ES-I3 (cell line): ENCODE results near the gene SLC15A3.
"Not testable (repeated sequence)": the region's sequence is repeated elsewhere in the genome, so short reads cannot be mapped to it uniquely, and the experiment has no call there.

Experiments
- H3K36me3 ChIP-seq: 2 replicates; pipeline ENCODE4 v1.6.1; 2013; ENCODE audit warnings: mild to moderate bottlenecking, low read length, control low read depth, moderate library complexity; ENCODE audit not compliant: insufficient read depth
- H3K4me1 ChIP-seq: 2 replicates; pipeline ENCODE4 v1.6.1; 2013; ENCODE audit warnings: mild to moderate bottlenecking, control low read depth, low read length; ENCODE audit not compliant: insufficient read depth
- H3K9ac ChIP-seq: 2 replicates; pipeline ENCODE4 v1.6.1; 2013; ENCODE audit warnings: low read depth, mild to moderate bottlenecking, low read length, moderate library complexity
- H3K9me3 ChIP-seq: 2 replicates; pipeline ENCODE4 v1.6.1; 2013; ENCODE audit warnings: mild to moderate bottlenecking, low read length, moderate library complexity; ENCODE audit not compliant: control insufficient read depth, insufficient read depth

SLC15A3 gene

DNA sequence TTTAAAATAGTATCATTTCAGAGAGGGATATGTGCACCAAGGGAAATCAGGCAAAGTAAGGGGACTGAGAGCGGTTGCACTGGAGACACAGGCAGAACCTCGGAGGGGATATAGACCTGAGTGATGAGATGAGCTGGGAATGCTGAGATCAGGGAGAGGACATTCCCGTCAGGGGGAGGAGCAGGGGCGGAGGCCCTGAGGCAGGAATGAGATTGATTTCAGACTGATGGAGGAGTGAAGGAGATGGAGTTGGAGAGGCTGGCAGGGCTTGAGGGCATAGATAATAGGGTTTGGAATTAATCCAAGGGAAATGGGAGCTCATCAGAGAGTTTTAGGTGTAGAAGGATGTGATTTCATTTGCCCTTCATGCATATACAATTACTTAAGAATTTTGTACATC is 32.7 kb upstream of the SLC15A3 start:
- no peaks in the 10 kb centered on the region for H3K9me3 ChIP-seq
- no peak overlapping the region for H3K9ac ChIP-seq
- H3K4me1 ChIP-seq: no peaks in the 10 kb centered on the region
- no peaks in the 10 kb centered on the region for H3K36me3 ChIP-seq

DNA sequence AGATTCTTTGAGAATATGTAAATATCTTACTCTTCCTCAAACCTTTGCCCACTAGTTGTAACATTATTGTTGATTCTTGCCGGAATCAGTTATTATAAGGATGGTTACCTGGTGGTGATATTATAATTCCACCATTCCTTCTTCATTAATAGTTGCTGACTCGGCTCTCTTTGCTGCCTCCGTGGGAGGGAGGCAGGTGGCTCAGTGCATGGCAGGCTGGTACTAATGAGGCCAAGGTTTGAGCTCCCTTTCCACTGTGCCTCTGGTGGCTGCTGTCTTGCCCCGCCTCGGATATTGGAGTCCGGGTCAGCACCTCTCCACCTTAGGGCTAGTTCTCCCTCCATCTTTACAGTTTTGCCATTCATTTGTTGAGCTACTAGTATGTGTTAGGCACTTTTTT is 32.2 kb upstream of the SLC15A3 start:
- no peaks in the 10 kb centered on the region for H3K36me3 ChIP-seq
- no peaks in the 10 kb centered on the region for H3K9me3 ChIP-seq
- no peaks in the 10 kb centered on the region for H3K4me1 ChIP-seq
- no peak overlapping the region for H3K9ac ChIP-seq

DNA sequence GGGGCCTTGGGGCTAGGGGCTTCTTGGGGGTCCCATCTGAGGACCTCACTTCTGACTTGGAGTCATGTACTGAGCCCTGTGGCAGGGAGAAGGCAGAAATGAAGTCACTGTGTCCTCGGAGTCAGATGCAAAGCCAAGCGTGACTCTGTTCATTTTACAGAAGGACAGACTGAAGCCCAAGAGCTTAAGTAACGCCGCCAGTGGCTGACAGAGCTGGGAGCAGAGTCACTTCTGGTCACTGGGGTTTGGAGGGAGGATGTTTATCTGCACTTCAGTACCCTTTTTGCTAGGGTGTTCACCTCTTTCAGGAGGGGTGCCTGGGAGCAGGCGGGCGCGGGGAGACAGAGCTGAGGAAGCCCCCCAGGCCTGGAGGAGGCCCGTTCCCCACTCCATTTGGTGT is 30.2 kb upstream of the SLC15A3 start:
- H3K36me3 ChIP-seq: no peaks in the 10 kb centered on the region
- H3K9me3 ChIP-seq: no peaks in the 10 kb centered on the region
- no peak overlapping the region for H3K9ac ChIP-seq
- no peaks in the 10 kb centered on the region for H3K4me1 ChIP-seq

DNA sequence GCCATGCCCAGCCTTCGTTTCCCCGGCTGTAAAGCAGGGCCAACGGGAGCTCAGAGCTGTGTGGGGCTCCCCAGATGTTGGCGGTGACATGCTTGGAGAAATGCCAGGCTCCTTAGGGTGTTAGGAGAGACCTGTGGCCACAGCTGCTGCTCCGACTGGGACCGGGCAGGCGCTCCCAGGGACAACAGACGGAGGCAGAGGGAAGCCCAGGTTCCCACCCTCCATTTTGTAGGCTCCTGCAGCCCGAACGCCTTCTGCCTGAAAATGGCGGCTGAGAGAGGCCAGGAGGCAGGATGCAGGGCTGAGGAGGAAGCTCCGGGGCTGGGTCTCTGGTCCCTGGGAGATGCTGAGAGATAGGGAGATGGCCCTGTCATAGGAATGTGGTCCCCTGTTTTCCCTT is 29.5 kb upstream of the SLC15A3 start:
- Histone ChIP-seq H3K36me3 (no peaks in the 10 kb centered on the region), H3K4me1 (no peaks in the 10 kb centered on the region), H3K9me3 (no peaks in the 10 kb centered on the region), H3K9ac (no peak overlapping the region)

DNA sequence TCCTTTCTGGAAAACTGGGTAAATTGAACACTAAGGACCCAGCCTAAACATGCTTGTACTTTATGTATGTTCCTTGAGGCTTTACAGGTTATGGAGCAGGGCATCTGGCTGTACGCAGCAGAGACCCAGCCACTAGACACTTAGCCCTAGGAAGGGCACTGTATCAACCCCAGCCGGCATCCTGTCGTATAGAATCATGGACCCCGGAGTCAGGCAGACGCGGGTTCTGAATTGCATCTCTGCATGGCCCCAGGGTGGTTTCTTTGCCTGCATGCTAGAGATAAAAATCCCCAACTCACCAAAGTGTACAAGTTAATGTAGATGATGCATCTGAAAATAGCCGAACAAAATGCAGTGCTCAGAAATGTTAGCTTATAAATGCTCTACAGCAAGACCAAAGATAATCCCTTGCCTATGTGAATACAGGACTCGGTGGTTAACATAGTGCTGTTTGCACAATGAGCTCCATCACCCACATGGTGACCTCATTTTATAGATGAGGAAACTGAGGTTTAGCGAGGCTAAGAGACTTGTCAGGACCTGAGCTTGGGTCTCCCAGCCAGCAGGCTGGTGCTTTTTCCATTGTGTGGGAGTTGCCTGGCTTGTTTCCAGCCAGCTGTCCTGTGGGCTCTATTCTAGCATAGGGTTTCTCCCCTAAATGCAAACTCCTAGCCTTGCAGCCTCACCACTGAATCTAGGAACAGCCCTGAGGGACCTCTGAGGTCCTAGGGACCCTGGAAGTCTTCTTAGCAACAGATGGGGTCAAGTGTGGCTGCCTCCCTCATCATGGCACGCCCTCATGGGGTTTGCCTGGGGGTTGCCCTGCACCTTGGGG is 26.8 kb upstream of the SLC15A3 start:
- no peaks in the 10 kb centered on the region for H3K36me3 ChIP-seq
- no peak overlapping the region for H3K9ac ChIP-seq
- no peaks in the 10 kb centered on the region for H3K4me1 ChIP-seq
- no peaks in the 10 kb centered on the region for H3K9me3 ChIP-seq

DNA sequence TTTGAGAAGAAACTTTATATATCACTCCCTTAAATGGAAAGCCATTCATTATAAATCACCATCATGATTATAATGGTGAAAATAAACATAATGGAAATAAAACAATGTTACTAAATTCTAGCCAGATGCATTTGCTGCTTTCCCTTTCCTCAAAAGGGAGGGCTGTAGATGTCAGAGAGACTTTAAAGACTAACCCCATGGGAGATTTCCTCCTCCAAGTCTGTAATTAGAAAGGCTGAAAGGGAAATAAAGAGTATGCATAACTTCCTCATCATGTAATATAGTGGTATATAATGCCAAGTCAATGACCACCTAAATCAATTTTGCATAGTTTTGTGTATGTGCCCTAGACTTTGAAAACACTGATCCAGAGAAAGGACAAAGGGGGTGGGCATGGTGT is 25.9 kb upstream of the SLC15A3 start:
- Histone ChIP-seq H3K9me3 (no peaks in the 10 kb centered on the region), H3K36me3 (no peaks in the 10 kb centered on the region), H3K9ac (no peak overlapping the region), H3K4me1 (no peaks in the 10 kb centered on the region)

DNA sequence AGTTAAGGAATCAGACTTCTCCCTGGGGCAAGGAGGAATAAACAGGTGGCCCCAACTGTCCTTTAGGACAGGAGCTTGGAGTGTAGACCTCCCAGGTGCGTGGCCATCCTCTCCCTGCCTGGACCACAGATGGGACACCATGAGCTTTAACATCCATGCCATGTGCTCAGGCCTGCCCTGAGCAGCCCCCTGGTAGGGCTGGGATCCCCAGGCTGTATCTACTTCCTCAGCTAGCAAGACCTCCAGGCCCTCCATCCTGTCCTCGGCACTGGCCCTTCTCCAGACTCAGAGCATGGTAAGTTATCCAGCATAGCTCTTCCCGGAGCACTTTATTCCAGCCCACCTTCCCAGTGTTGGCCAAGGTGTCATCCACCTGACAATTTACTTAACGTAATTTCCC is 25.2 kb upstream of the SLC15A3 start:
- no peaks in the 10 kb centered on the region for H3K36me3 ChIP-seq
- no peaks in the 10 kb centered on the region for H3K4me1 ChIP-seq
- H3K9ac ChIP-seq: no peak overlapping the region

DNA sequence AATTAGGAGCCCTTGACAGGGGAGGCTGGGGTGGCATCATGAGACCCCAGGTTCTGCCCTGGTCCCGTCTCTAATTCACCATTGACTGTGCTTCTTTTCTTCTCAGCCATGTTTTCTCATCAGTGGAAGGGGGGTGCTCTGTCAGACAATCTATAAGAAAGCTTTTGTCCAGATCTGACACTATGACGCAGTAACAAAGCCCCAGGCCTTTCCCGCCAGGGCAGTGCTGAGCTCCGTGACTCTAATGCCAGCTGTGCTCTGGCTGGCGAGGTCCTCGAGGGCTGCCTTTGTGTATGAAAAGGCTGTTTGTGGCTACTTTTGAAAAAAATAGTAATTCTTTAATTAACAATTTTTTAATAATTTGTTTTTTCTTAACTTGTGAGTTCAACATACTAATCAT is 22.8 kb upstream of the SLC15A3 start:
- Histone ChIP-seq H3K36me3 (no peaks in the 10 kb centered on the region), H3K4me1 (no peaks in the 10 kb centered on the region), H3K9me3 (no peaks in the 10 kb centered on the region), H3K9ac (no peak overlapping the region)

More for the DNA sequence above, 25.2 kb upstream of the SLC15A3 start:
- H3K9me3 ChIP-seq: no peaks in the 10 kb centered on the region

DNA sequence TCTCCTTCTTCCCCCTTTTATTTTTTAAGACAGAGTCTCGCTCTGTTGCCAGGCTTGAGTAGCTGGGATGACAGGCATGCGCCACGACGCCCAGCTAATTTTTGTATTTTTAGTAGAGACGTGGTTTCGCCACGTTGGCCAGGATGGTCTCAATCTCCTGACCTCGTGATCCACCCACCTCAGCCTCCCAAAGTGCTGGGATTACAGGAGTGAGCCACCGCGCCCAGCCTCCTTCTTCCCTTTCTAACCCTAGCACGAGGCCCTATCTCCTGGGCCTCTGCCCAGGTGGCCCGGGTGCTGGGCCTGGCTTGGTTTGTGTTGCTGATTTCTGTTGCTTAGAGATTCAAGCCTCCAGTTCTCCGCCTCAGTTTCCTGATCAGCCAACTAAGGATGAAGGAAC is 22.3 kb upstream of the SLC15A3 start:
- not testable (repeated sequence) for H3K36me3 ChIP-seq, H3K9me3 ChIP-seq, H3K9ac ChIP-seq, H3K4me1 ChIP-seq

DNA sequence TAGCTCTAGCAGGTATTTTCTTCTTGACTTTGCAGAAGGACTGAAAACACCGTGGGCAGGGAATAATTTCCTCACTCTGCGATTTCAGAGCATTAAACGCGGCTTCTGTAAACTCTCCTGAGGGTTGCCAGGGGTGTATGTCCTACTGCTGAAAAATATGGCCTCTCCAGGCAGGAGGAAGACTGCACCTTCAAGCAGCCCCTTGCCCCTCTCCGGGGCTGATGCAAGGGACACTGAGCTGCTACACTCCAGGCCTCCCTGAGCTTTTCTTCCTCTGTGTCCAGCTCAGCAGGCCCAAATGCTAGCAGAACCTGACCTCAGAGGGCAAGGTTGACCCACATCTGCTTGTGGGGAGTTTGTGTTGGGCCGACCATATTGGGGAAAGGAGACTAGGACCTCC is 21.7 kb upstream of the SLC15A3 start:
- no peak overlapping the region for H3K9ac ChIP-seq
- no peaks in the 10 kb centered on the region for H3K9me3 ChIP-seq
- no peaks in the 10 kb centered on the region for H3K36me3 ChIP-seq
- H3K4me1 ChIP-seq: no peaks in the 10 kb centered on the region

DNA sequence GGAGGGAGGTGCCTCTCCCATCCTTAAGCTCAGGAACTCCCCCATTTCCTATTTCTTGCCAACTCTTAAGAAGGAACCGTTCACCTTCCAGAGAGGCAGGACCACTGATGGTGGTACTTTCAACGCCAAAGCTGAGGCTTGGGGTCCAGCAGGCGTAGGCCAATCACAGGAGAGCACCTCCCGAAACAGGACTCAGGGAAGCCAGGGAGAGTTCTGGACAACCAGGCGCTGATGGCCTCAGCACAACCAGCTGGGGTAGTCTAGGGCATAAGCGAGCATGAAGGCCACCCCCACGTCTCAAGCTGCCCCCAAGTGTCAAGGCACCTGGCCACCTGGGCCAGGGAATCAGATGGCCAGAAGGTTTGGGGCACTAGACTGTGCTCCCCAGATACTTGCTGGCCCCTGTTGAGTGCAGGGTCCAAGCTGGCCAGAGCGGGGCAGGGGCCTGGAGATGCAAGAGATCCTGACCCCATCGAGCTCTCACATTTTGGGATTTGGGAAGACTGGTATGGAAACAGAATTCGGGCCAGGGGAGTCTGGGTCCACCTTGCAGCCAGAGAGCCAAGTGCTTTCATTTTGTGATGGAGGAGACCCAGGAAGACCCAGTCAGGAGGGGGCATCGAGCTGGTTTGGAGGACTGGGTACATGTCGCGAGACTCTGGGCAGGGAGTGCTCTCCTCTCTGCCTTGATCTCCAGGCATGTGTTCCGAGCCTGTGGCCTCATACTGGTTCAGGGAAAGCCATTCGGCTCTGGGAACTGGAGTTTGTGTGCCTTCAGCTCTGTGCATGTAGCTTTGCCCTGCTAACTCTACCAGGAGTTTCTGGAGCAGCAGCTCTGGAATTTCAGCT is 20.4 kb upstream of the SLC15A3 start:
- no peaks in the 10 kb centered on the region for H3K36me3 ChIP-seq
- H3K9ac ChIP-seq: no peak overlapping the region
- H3K9me3 ChIP-seq: 0 out of 2 replicates have a peak, but pooled peaks cover 3% of the 10 kb centered on the region
- H3K4me1 ChIP-seq: no peaks in the 10 kb centered on the region

DNA sequence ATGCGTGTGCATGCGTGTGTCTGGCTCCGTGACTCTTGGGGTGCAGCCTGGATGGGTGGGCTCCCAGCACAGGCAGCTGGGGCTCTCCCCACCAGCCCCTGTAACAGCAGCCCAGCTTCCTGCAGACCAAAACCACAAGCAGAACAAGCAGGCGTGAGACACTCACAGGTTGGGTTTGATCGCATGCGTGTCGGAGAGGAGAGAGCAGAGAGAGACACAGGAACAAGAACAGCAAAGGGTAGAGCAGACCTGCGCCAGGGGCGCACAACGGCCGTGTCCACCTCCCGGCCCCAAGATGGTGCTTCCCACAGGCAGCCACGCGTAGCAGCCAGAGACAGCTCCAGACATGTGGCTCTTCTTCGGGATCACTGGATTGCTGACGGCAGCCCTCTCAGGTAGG is 19.5 kb upstream of the SLC15A3 start, which contains the start of gene CD6:
CD6 (plus strand) TSS at position 161 of the 400 bp plus-strand sequence; CDS start at position 347, 186 bp downstream.
- H3K4me1 ChIP-seq: no peaks in the 10 kb centered on the region
- no peaks in the 10 kb centered on the region for H3K36me3 ChIP-seq
- H3K9me3 ChIP-seq: peaks cover 6% of the 10 kb centered on the region; the same call in 1 of the 2 replicates
- no peak within 1 kb of the TSS for H3K9ac ChIP-seq

DNA sequence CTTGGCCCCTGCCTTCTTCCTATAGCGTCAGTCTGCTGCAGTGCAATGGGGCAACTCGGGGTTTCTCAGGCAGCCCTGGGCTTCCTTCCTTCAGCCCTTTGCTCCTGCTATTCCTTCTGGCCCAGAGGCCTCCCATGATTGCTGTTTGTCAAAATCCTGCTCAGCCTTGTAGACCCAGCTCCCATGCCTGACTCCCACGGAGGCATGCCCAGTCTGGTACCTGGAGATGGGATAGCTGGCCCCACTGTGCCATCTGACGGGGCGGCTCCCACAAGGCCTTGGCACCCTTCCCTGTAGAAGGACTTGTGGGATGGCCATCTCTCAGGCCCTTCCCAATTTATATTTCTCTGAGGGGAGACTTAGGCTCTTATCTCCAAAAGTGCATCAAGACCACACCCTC is 18.9 kb upstream of the SLC15A3 start:
- H3K9ac ChIP-seq: no peak overlapping the region
- H3K9me3 ChIP-seq: peaks cover 6% of the 10 kb centered on the region; the same call in 1 of the 2 replicates
- no peaks in the 10 kb centered on the region for H3K36me3 ChIP-seq
- no peaks in the 10 kb centered on the region for H3K4me1 ChIP-seq

DNA sequence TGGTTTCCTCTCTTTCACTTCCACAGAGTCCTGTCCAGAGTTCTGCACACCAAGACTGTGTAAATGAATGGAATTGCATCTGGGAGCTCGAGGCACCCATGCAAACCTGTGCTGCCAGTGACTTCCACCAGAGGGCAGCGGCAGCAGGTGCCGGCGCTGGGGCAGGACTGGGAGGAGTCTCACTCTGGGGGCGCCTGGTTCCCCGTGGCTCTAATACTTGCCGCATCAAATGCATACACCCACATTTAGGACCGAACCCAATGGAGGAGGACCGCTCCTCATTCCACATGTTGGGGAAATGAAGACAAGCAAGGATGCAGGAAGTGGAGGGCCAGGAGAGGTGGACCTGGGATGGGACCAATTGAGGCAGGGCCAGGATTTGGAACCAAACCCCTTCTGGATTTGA is 18.4 kb upstream of the SLC15A3 start:
- Histone ChIP-seq H3K9ac (no peak overlapping the region), H3K4me1 (no peaks in the 10 kb centered on the region), H3K9me3 (peaks cover 6% of the 10 kb centered on the region; the same call in 1 of the 2 replicates), H3K36me3 (no peaks in the 10 kb centered on the region)

DNA sequence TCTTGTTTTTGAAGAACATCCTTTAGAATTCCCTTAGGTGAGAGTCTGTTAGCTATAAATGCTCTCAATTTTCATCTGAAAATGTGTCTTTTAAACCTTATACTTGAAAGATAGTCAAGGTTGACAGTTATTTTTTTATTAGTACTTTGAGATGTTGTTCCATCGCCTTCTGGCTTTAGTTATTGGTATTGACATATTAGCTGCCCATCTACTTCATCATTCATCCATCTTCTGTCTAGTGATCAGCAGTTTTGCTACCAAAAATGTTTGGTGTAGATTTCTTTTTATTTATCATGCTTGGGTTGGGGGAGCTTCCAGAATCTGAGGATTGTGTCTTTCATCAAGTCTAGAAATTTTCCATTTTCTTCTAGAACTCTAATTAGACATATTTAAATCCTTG is 16.2 kb upstream of the SLC15A3 start:
- peaks cover 6% of the 10 kb centered on the region; the same call in 1 of the 2 replicates for H3K9me3 ChIP-seq
- no peaks in the 10 kb centered on the region for H3K4me1 ChIP-seq
- no peak overlapping the region for H3K9ac ChIP-seq
- no peaks in the 10 kb centered on the region for H3K36me3 ChIP-seq
